ENCODE data around the gene RASSF8. TPM values are rescaled to one million over a fixed set of nuclear protein-coding genes. Genes with fewer than 3 reads are reported as not detected.

Gene RASSF8
- total and polyA plus RNA-seq, 10 donors: 1.4 to 38.0 (median 10.9) TPM

DNA sequence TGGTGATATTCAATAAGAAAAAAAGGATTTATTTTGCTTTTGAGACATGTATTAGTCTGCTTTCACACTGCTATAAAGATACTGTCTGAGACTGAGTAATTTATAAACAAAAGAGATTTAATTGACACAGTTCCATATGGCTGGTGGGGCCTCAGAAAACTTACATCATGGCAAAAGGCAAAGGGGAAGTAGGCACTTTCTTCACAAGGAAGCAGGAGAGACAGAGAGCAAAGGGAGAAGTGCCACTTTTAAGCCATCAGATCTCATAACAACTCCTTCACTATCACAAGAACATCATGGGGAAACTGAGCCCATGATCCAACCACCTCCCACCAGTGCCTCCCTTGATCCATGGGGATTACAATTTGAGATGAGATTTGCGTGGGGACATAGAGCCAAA is 122.4 kb downstream of the RASSF8 start:
- 77 to 95% (median 91%) methylated on average over 1 of the region's 1 CpG for WGBS, 5 donors
- no peak for DNase-seq
- TF ChIP-seq, protein P1, sequence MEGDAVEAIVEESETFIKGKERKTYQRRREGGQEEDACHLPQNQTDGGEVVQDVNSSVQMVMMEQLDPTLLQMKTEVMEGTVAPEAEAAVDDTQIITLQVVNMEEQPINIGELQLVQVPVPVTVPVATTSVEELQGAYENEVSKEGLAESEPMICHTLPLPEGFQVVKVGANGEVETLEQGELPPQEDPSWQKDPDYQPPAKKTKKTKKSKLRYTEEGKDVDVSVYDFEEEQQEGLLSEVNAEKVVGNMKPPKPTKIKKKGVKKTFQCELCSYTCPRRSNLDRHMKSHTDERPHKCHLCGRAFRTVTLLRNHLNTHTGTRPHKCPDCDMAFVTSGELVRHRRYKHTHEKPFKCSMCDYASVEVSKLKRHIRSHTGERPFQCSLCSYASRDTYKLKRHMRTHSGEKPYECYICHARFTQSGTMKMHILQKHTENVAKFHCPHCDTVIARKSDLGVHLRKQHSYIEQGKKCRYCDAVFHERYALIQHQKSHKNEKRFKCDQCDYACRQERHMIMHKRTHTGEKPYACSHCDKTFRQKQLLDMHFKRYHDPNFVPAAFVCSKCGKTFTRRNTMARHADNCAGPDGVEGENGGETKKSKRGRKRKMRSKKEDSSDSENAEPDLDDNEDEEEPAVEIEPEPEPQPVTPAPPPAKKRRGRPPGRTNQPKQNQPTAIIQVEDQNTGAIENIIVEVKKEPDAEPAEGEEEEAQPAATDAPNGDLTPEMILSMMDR (IDR thresholded peaks at IDR 0.05 in 8 of 11, conservative IDR thresholded peaks at IDR 0.05 in 3 of 11): no peak
- TF ChIP-seq POLR2A (IDR thresholded peaks at IDR 0.05) (no peak), POLR2AphosphoS5 (IDR thresholded peaks at IDR 0.05) (no peak)
- no peak overlapping the region for H3K4me3 ChIP-seq
- no peaks in the 10 kb centered on the region for H3K4me1 ChIP-seq
- H3K27me3 ChIP-seq (replicated peaks in 1 of 7): no peaks in the 10 kb centered on the region
- intact Hi-C loops (cut with DNase I; ENCODE audit: low total_unique reads): no loop called here
- H3K27ac ChIP-seq: no peak overlapping the region
- H3K36me3 ChIP-seq: no peaks in the 10 kb centered on the region
- H3K9me3 ChIP-seq: peaks cover 0 to 20% (median 12%) of the 10 kb centered on the region in 8 donors

DNA sequence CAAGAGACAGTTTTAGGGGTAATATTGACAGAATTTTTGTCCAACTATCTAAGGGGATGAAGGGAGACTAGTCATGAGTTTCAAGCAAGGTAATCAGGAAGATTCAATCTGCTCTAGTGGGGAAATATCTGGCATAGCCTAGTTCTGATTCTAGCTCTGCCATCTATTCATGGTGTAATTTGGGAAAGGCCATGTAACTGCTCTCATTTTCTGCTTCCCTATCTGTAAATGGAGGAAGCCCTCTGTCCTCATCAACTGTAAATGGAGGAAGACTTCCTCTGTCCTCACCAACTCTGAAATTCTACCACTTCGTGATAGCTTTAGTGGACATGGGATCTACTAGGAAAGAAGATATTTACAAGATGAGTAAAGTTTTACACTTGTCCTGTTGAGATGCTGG is 128.5 kb downstream of the RASSF8 start:
- no peaks in the 10 kb centered on the region for H3K4me1 ChIP-seq
- intact Hi-C loops (cut with DNase I; ENCODE audit: low total_unique reads): no loop called here
- TF ChIP-seq POLR2A (IDR thresholded peaks at IDR 0.05): no peak
- TF ChIP-seq, protein P1 (IDR thresholded peaks at IDR 0.05 in 8 of 11, conservative IDR thresholded peaks at IDR 0.05 in 3 of 11): no peak
- TF ChIP-seq POLR2AphosphoS5 (IDR thresholded peaks at IDR 0.05): no peak
- no peak overlapping the region for H3K27ac ChIP-seq
- H3K9me3 ChIP-seq: peaks cover 0 to 13% (median 6%) of the 10 kb centered on the region in 8 donors
- WGBS, 5 donors: 54 to 91% (median 74%) methylated on average over 1 of the region's 1 CpG
- H3K4me3 ChIP-seq: no peak overlapping the region
- no peaks in the 10 kb centered on the region for H3K27me3 ChIP-seq (replicated peaks in 1 of 7)
- no peak for DNase-seq
- no peaks in the 10 kb centered on the region for H3K36me3 ChIP-seq

DNA sequence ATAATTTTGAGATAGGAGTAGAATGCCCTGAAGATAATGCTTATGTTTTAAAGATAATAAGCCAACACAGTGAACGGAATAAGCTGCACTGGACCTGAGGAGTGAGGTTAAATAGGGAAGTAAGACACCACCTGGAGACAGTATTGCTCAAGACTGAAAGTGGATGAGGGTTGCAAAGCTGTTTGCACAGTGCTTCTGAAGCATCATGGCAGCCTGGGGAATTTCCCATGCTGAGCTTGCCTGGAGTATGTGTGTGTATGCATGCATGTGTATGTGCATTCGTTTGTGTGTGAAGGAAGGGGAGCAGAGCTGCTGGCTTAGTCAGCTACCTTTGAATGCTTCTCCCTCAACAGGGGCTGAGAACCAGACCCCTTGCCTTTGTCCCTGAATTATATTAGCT is 130.5 kb downstream of the RASSF8 start:
- H3K9me3 ChIP-seq: peaks cover 0 to 5% (median 1%) of the 10 kb centered on the region in 8 donors
- no peak for DNase-seq
- H3K4me1 ChIP-seq: no peaks in the 10 kb centered on the region
- H3K36me3 ChIP-seq: no peaks in the 10 kb centered on the region
- TF ChIP-seq POLR2A (IDR thresholded peaks at IDR 0.05) (no peak), POLR2AphosphoS5 (IDR thresholded peaks at IDR 0.05) (no peak)
- TF ChIP-seq, protein P1 (IDR thresholded peaks at IDR 0.05 in 8 of 11, conservative IDR thresholded peaks at IDR 0.05 in 3 of 11): no peak
- no peaks in the 10 kb centered on the region for H3K27me3 ChIP-seq (replicated peaks in 1 of 7)
- 46 to 60% (median 50%) methylated on average over 2 of the region's 2 CpGs for WGBS, 5 donors
- H3K27ac ChIP-seq: no peak overlapping the region
- H3K4me3 ChIP-seq: no peak overlapping the region
- intact Hi-C loops (cut with DNase I; ENCODE audit: low total_unique reads): no loop called here

DNA sequence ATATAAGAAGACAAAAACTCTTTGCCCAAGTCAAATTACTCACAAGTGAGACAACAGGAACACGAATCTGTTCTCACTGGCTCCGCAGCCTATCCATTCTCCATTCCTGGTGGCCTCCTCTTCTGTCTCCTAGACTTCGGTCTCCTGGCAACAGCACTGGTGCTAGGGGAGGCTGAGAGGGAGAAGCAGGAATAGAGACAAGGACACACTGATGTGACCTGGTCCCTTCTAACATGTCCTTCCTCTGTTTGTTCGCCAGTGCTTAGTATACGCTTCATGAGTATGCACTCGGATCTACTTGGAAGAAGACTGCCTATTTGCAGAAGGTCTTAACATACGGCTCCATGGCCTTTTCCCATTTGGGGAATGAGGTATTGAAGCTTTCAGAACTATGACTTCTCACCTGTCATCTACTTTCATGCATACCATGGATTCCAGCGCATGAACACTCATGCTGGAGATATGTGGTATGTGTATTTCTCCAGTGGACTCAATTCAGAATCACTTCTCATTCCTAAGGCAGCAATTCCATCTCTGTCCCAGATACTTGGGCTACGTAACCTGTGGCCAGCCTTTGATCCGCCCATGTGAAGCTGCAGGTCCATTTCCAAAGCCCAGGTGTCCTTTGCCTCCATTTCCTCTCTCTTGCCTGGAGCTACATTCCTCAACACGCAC is 132.5 kb downstream of the RASSF8 start:
- TF ChIP-seq POLR2A (IDR thresholded peaks at IDR 0.05): no peak
- TF ChIP-seq POLR2AphosphoS5 (IDR thresholded peaks at IDR 0.05): no peak
- TF ChIP-seq, protein P1 (IDR thresholded peaks at IDR 0.05 in 8 of 11, conservative IDR thresholded peaks at IDR 0.05 in 3 of 11): no peak
- no peak for DNase-seq
- peaks cover 0 to 2% (median 0%) of the 10 kb centered on the region in 8 donors for H3K9me3 ChIP-seq
- WGBS, 5 donors: 81 to 91% (median 88%) methylated on average over 11 of the region's 11 CpGs
- no peak overlapping the region for H3K27ac ChIP-seq
- H3K4me3 ChIP-seq: no peak overlapping the region
- intact Hi-C loops (cut with DNase I; ENCODE audit: low total_unique reads): no loop called here
- no peaks in the 10 kb centered on the region for H3K36me3 ChIP-seq
- no peaks in the 10 kb centered on the region for H3K4me1 ChIP-seq
- no peaks in the 10 kb centered on the region for H3K27me3 ChIP-seq (replicated peaks in 1 of 7)

Measured in spleen (tissue), 11 donors.